BLaER1 (cell line): Measurements from ENCODE around the gene TATDN2.
A peak's percentile ranks its signal among the peaks of the same experiment; 100 is the strongest.

Experiments used
- H3K27ac ChIP-seq: shearing (Covaris generic); formaldehyde crosslinking; 2 replicates; pipeline ENCODE4 v1.8.1; 2022
- H3K27me3 ChIP-seq: shearing (Covaris generic); formaldehyde crosslinking; 2 replicates; pipeline ENCODE4 v1.8.1; 2022
- H3K36me3 ChIP-seq: shearing (Covaris generic); formaldehyde crosslinking; 2 replicates; pipeline ENCODE4 v1.8.1; 2022
- H3K4me1 ChIP-seq: shearing (Covaris generic); formaldehyde crosslinking; 2 replicates; pipeline ENCODE4 v1.8.1; 2022
- H3K4me2 ChIP-seq: shearing (Covaris generic); formaldehyde crosslinking; 2 replicates; pipeline ENCODE4 v1.8.1; 2022
- H3K4me3 ChIP-seq: shearing (Covaris generic); formaldehyde crosslinking; 2 replicates; pipeline ENCODE4 v1.8.1; 2022
- H3K9ac ChIP-seq: shearing (Covaris generic); formaldehyde crosslinking; 2 replicates; pipeline ENCODE4 v1.8.1; 2022
- H3K9me3 ChIP-seq: shearing (Covaris generic); formaldehyde crosslinking; 2 replicates; pipeline ENCODE4 v1.8.1; 2022
- H4K20me1 ChIP-seq: shearing (Covaris generic); formaldehyde crosslinking; 2 replicates; pipeline ENCODE4 v1.8.1; 2022
- Cebpa-rat ChIP-seq: shearing (Covaris generic); IDR thresholded peaks from 2 replicates; pipeline ENCODE4 v1.8.1; 2022

Gene TATDN2

DNA sequence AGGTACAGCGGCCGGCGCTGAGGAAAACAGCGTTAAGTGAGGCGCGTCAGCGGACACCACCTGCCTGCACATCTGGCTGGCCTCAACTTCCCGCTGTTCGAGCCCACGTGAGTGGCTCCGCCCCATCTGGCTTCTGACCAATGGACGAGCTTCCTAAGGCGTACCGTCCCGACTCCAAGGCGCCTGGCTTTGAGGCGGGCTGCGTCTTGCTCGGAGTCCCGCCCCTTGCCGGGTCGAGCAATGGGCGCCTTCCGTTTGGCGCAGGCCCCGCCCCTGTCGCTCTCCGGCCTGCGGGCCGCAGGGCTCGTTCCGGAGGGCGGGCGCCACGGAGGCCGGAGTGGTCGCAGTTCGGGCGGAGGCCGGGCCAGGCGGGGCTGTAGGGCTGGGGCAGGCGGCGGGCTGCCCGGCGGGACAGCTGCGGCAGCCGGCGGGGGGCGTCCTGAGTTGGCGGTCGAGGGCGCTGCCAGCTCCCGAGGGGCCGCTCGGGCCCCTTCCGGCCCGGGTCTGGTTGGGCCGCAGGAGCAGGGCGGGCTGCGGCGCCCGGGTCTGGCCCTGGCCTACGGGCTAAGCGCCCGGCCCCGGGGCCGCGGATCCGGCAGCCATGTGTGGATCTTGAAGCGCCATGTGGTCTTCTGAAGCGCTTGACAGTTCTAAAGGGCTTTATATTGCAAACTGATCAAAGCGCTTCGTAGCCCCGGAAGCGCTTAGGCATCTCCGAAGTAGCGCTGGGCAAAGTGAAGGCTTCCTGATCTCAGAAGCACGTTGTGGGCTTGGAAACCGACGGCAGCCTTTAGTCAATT, at the start of gene TATDN2:
Gene TATDN2 (plus strand): TSS at position 276 of the 800 bp plus-strand sequence. CDS start 742 bp downstream, outside the sequence.
- H3K27ac ChIP-seq, result peak within 1 kb of the TSS; percentile 97
- peaks cover 26% of the 10 kb centered on the region for H3K9me3 ChIP-seq
- peak within 1 kb of the TSS; percentile 83 for H3K4me2 ChIP-seq
- H4K20me1 ChIP-seq, result peaks cover 44% of the 10 kb centered on the region
- TF ChIP-seq Cebpa-rat, result no peak
- H3K27me3 ChIP-seq, result no peaks in the 10 kb centered on the region
- peaks cover 30% of the 10 kb centered on the region for H3K4me1 ChIP-seq
- peak within 1 kb of the TSS; percentile 97 for H3K9ac ChIP-seq
- H3K36me3 ChIP-seq, result peaks cover 44% of the 10 kb centered on the region
- H3K4me3 ChIP-seq, result peak within 1 kb of the TSS; percentile 83

DNA sequence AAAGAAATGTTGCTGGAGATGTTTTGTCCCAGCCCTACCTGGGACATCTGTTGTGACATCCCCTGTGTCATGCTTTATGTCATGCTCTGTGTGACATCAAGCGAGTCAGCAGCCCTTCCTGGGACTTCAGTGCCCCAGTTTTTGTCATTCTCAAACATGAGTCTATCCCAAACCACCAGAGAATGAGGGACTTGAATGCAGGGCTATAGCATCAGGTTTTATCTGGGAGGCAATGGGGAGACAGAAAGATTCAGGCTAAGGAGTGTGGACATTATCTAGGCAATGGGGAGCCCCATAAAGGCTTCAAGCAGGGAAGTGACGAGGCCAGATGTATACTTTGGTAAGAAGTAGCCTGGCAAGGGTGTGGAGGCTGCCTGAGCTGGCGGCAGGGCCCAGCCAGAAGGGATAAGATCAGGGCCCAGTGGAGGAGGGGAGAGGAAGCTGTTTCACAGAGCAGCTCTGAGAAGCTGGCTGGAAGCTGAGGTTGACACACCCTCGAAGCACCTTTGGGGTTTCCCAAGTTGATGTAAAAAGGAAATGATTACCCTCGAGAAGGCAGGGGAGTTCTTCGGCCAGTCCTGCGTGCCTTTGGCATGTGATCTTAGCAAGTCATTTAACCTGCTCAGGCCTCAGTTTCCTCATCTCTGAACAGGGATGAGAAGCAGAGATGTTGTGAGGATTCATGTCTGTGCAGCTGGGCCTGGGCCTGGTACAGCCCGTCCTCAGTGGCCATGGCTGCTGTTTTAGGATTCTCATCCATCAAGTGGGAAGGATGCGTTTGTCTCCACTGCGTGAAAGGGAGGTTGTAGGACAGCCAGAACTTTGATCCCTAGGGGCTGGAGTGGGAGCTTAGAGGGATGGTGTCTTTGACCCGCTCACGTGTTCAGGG, 49.3 kb upstream of the TATDN2 start:
- H3K4me2 ChIP-seq, result peak overlapping the region; percentile 92
- H3K4me1 ChIP-seq, result peaks cover 78% of the 10 kb centered on the region
- no peak for TF ChIP-seq Cebpa-rat
- H3K27ac ChIP-seq, result peak overlapping the region; percentile 71
- H3K4me3 ChIP-seq, result no peak overlapping the region
- peak overlapping the region; percentile 56 for H3K9ac ChIP-seq
- no peaks in the 10 kb centered on the region for H3K9me3 ChIP-seq
- no peaks in the 10 kb centered on the region for H3K36me3 ChIP-seq
- H4K20me1 ChIP-seq, result no peaks in the 10 kb centered on the region
- H3K27me3 ChIP-seq, result no peaks in the 10 kb centered on the region

DNA sequence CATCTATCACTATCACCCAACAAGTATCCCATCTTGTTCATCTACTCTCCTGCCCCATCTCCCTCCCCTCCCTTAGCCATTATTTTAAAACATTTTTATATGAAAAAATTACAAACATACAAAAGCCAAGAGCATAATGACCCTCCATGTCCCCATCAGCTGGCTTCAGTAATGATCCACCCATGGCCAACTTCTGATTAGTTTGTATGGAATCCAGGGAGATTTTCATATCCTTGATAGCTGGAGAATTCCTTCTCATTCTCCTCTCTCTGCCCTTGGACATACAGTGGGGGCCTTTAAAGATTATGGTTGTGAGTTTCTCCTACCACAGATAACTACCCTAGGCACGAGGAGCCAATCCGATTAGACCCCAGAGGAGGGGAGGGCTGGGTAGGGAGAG, 43.3 kb upstream of the TATDN2 start:
- Histone ChIP-seq H3K4me2 (no peak overlapping the region), H3K27me3 (no peaks in the 10 kb centered on the region), H4K20me1 (no peaks in the 10 kb centered on the region), H3K9ac (no peak overlapping the region), H3K27ac (no peak overlapping the region), H3K36me3 (no peaks in the 10 kb centered on the region; the same call in 1 of the 2 replicates), H3K4me1 (peaks cover 19% of the 10 kb centered on the region), H3K4me3 (no peak overlapping the region), H3K9me3 (no peaks in the 10 kb centered on the region)
- TF ChIP-seq Cebpa-rat, result no peak

DNA sequence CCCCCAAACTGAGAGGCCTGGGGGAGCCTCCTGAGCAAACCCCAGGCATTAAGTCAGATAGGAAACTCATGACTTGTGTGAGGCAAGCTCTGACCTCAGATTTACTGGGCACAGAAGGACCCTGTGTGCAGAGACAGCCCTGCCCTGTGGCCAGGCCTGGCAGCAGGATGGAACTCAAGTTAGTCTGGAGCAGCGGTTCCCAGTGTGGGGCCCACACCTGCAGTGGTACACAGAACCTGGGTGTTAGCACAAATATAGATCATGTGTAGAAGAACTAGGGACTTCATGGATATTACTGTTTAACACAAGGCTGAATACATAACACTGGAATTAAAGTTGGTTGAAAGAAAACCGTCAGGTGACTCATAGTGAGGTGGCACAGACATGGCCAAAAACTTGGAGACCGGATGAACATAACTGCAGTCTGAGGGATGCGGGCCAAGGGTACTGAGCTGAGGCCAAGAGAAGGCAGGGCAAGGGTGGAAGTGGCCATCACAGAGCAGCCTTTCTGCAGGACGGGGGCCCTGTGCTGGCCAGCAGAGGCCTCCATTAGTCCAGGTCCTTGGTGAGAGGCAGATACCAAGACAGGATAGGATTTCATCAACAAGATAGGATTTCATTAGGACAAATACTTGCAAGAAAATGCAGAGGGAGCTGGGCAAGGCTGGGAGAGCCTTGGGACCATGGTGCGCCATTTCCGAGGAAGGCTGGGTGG, 42.7 kb upstream of the TATDN2 start:
- H3K9ac ChIP-seq, result no peak overlapping the region
- H3K4me2 ChIP-seq, result no peak overlapping the region
- peaks cover 12% of the 10 kb centered on the region for H3K4me1 ChIP-seq
- no peak overlapping the region for H3K4me3 ChIP-seq
- no peaks in the 10 kb centered on the region for H3K9me3 ChIP-seq
- no peaks in the 10 kb centered on the region for H3K27me3 ChIP-seq
- TF ChIP-seq Cebpa-rat, result no peak
- H4K20me1 ChIP-seq, result no peaks in the 10 kb centered on the region
- no peak overlapping the region for H3K27ac ChIP-seq
- H3K36me3 ChIP-seq, result no peaks in the 10 kb centered on the region; the same call in 1 of the 2 replicates

- Histone ChIP-seq H3K4me1 (peaks cover 7% of the 10 kb centered on the region), H3K9ac (no peak overlapping the region), H4K20me1 (no peaks in the 10 kb centered on the region), H3K27me3 (no peaks in the 10 kb centered on the region), H3K36me3 (no peaks in the 10 kb centered on the region; the same call in 1 of the 2 replicates), H3K4me3 (no peak overlapping the region), H3K4me2 (no peak overlapping the region), H3K27ac (no peak overlapping the region), H3K9me3 (no peaks in the 10 kb centered on the region)
- TF ChIP-seq Cebpa-rat, result no peak
Measured at GRCh38 chr3:10206166-10206511, 42.1 kb upstream of the TATDN2 start.

GRCh38 chr3:10213156-10213792, 35.0 kb upstream of the TATDN2 start:
- TF ChIP-seq Cebpa-rat, result no peak
- Histone ChIP-seq H3K9me3 (no peaks in the 10 kb centered on the region), H3K4me1 (peaks cover 11% of the 10 kb centered on the region), H4K20me1 (no peaks in the 10 kb centered on the region), H3K9ac (no peak overlapping the region), H3K36me3 (no peaks in the 10 kb centered on the region; the same call in 1 of the 2 replicates), H3K4me3 (no peak overlapping the region), H3K27me3 (no peaks in the 10 kb centered on the region), H3K27ac (no peak overlapping the region), H3K4me2 (no peak overlapping the region)

GRCh38 chr3:10215578-10216368, 32.5 kb upstream of the TATDN2 start:
- H4K20me1 ChIP-seq, result no peaks in the 10 kb centered on the region
- TF ChIP-seq Cebpa-rat, result no peak
- no peaks in the 10 kb centered on the region for H3K27me3 ChIP-seq
- H3K9ac ChIP-seq, result no peak overlapping the region
- H3K27ac ChIP-seq, result no peak overlapping the region
- no peak overlapping the region for H3K4me3 ChIP-seq
- H3K9me3 ChIP-seq, result no peaks in the 10 kb centered on the region
- peaks cover 5% of the 10 kb centered on the region; the same call in 1 of the 2 replicates for H3K36me3 ChIP-seq
- H3K4me1 ChIP-seq, result peaks cover 14% of the 10 kb centered on the region
- no peak overlapping the region for H3K4me2 ChIP-seq

DNA sequence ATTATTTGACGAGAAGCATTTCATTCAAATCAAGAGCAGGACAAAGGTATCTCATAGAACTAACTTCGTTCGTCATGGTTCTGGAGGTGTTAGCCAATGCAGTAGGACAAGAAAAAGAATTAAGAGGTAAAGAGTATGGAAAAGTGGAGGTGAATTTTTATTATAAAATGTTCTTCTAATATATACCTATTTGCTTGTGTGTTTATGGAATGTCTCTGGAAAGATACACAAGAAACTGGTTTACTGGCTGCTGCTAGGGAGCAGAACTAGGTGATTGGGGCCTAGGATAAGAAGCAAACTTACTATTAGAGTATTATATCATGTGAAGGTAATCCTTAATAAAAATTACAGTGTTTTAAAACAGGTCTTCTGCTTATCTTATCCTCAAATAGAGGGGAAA, 30.9 kb upstream of the TATDN2 start:
- H4K20me1 ChIP-seq, result no peaks in the 10 kb centered on the region
- H3K9me3 ChIP-seq, result no peaks in the 10 kb centered on the region
- TF ChIP-seq Cebpa-rat, result no peak
- H3K27ac ChIP-seq, result no peak overlapping the region
- no peak overlapping the region for H3K4me2 ChIP-seq
- no peak overlapping the region for H3K4me3 ChIP-seq
- peaks cover 5% of the 10 kb centered on the region; the same call in 1 of the 2 replicates for H3K4me1 ChIP-seq
- no peaks in the 10 kb centered on the region for H3K27me3 ChIP-seq
- no peak overlapping the region for H3K9ac ChIP-seq
- H3K36me3 ChIP-seq, result peaks cover 8% of the 10 kb centered on the region; the same call in 1 of the 2 replicates
